Limb (tissue), 2 donors: ENCODE data around the gene HIPK1.
"Not testable (repeated sequence)": the region's sequence is repeated elsewhere in the genome, so short reads cannot be mapped to it uniquely, and the experiment has no call there.

Source experiments
- DNase-seq, 2 donors: peaks; one replicate each; pipeline ENCODE4 v3.0.0-alpha.2; 2016; ENCODE audit errors: extremely low spot score in 2 of 2

Gene HIPK1

GRCh38 chr1:113981962-113982931 is 53.1 kb downstream of the HIPK1 start:
- peak; percentile 63 to 74 for DNase-seq

GRCh38 chr1:113982949-113983348 is 53.8 kb downstream of the HIPK1 start:
- DNase-seq, result no peak

GRCh38 chr1:113983391-113983790 is 54.3 kb downstream of the HIPK1 start:
- peak; percentile 30 to 62 for DNase-seq

GRCh38 chr1:113983826-113984225 is 54.7 kb downstream of the HIPK1 start:
- peak in 1 of 2 donors; percentile 5 for DNase-seq

- DNase-seq, result peak in 1 of 2 donors; percentile 4
Observed at GRCh38 chr1:113984710-113985109, 55.6 kb downstream of the HIPK1 start.

- no peak for DNase-seq
Observed at GRCh38 chr1:113986802-113987201, 57.7 kb downstream of the HIPK1 start.

GRCh38 chr1:113987259-113987658 is 58.1 kb downstream of the HIPK1 start:
- no peak for DNase-seq

GRCh38 chr1:113990530-113990929 is 61.4 kb downstream of the HIPK1 start:
- DNase-seq, result no peak

- no peak for DNase-seq
Observed at GRCh38 chr1:113990961-113991360, 61.8 kb downstream of the HIPK1 start.

GRCh38 chr1:113991467-113991997 is 62.4 kb downstream of the HIPK1 start:
- no peak for DNase-seq

- no peak for DNase-seq
Observed at GRCh38 chr1:113993072-113993471, 63.9 kb downstream of the HIPK1 start.

GRCh38 chr1:113993766-113994165 is 64.6 kb downstream of the HIPK1 start:
- no peak for DNase-seq

GRCh38 chr1:113995382-113995781 is 66.3 kb downstream of the HIPK1 start:
- no peak for DNase-seq

- no peak for DNase-seq
Observed at GRCh38 chr1:113998361-113998760, 69.2 kb downstream of the HIPK1 start.

- no peak for DNase-seq
Observed at GRCh38 chr1:113999233-113999632, 70.1 kb downstream of the HIPK1 start.

- DNase-seq, result no peak
Observed at GRCh38 chr1:113999799-114000198, 70.7 kb downstream of the HIPK1 start.

GRCh38 chr1:114000406-114000805 is 71.3 kb downstream of the HIPK1 start:
- no peak for DNase-seq

GRCh38 chr1:114002492-114003239 is 73.5 kb downstream of the HIPK1 start:
- no peak for DNase-seq

- no peak for DNase-seq
Observed at GRCh38 chr1:114003431-114003830, 74.3 kb downstream of the HIPK1 start.

GRCh38 chr1:114006825-114007224 is 77.7 kb downstream of the HIPK1 start:
- DNase-seq, result not testable (repeated sequence)

- no peak for DNase-seq
Observed at GRCh38 chr1:114008480-114008941, 79.4 kb downstream of the HIPK1 start.

- no peak for DNase-seq
Observed at GRCh38 chr1:114008993-114009392, 79.9 kb downstream of the HIPK1 start.
